CD8-positive, alpha-beta memory T cell (primary cell): ENCODE data around the gene DENND4A. TPM values are rescaled to one million over a fixed set of nuclear protein-coding genes. Genes with fewer than 3 reads are reported as not detected.

Source experiments
- CTCF ChIA-PET: fragments of 350-600 bp; sonication (Branson Sonifier 250); formaldehyde crosslinking; loops from one replicate; lab custom pipeline; 2021; ENCODE audit warnings: antibody characterized with exemption; lab: Charles Lee
- POLR2A ChIA-PET: fragments of 350-600 bp; sonication (Branson Sonifier 250); formaldehyde crosslinking; loops from one replicate; lab custom pipeline; 2021; ENCODE audit warnings: antibody characterized with exemption; lab: Charles Lee
- DNase-seq, 5 donors: peaks; one replicate each; pipeline versions ENCODE4 v3.0.0 to v3.0.0-alpha.2; 2020 to 2022; ENCODE audit warnings: mixed read lengths in 1 of 5
- H3K27ac ChIP-seq: one replicate; pipeline ENCODE4 v1.7.0; 2013; ENCODE audit warnings: low read depth, mild to moderate bottlenecking, low read length, moderate library complexity
- H3K27me3 ChIP-seq: 2 replicates; pipeline ENCODE4 v1.7.0; 2013; ENCODE audit warnings: low read length, mild to moderate bottlenecking; ENCODE audit not compliant: insufficient read depth, poor library complexity, severe bottlenecking
- H3K36me3 ChIP-seq: 2 replicates; pipeline ENCODE4 v1.7.0; 2013; ENCODE audit warnings: mild to moderate bottlenecking, low read length, moderate library complexity; ENCODE audit not compliant: insufficient read depth
- H3K4me1 ChIP-seq: 2 replicates; pipeline ENCODE4 v1.7.0; 2013; ENCODE audit warnings: mild to moderate bottlenecking, low read length, moderate library complexity; ENCODE audit not compliant: insufficient read depth
- H3K4me3 ChIP-seq: 2 replicates; pipeline ENCODE4 v1.7.0; 2013; ENCODE audit warnings: mild to moderate bottlenecking, low read length
- H3K9me3 ChIP-seq: 2 replicates; pipeline ENCODE4 v1.7.0; 2013; ENCODE audit warnings: mild to moderate bottlenecking, low read length
- H3K27ac Mint-ChIP-seq, 8 donors: one replicate each; pipeline ENCODE4 v1.8.0; 2020 to 2021; ENCODE audit warnings: mixed read lengths in 8 of 8, mild to moderate bottlenecking in 6 of 8, inconsistent platforms in 3 of 8, moderate library complexity in 3 of 8
- H3K27me3 Mint-ChIP-seq, 2 donors: one replicate each; pipeline ENCODE4 v1.8.0; 2020 to 2021; ENCODE audit warnings: mixed read lengths in 2 of 2, mild to moderate bottlenecking in 1 of 2, moderate library complexity in 1 of 2
- H3K36me3 Mint-ChIP-seq, 3 donors: one replicate each; pipeline ENCODE4 v1.8.0; 2020 to 2021; ENCODE audit warnings: mixed read lengths in 3 of 3, inconsistent platforms in 1 of 3, mild to moderate bottlenecking in 1 of 3
- H3K4me1 Mint-ChIP-seq, 3 donors: one replicate each; pipeline ENCODE4 v1.8.0; 2020 to 2021; ENCODE audit warnings: mixed read lengths in 3 of 3, inconsistent platforms in 1 of 3, mild to moderate bottlenecking in 1 of 3
- H3K4me3 Mint-ChIP-seq, 7 donors: one replicate each; pipeline ENCODE4 v1.8.0; 2020 to 2021; ENCODE audit warnings: mixed read lengths in 7 of 7, mild to moderate bottlenecking in 6 of 7, moderate library complexity in 4 of 7, inconsistent platforms in 2 of 7
- H3K9me3 Mint-ChIP-seq, 5 donors: one replicate each; pipeline ENCODE4 v1.8.0; 2020 to 2022; ENCODE audit warnings: mixed read lengths in 5 of 5, mild to moderate bottlenecking in 3 of 5, moderate library complexity in 2 of 5, inconsistent platforms in 1 of 5
- polyA plus RNA-seq: library from polyadenylated mRNA; unstranded; fragments of 300-500 nt; fragmentation: Illumina TruSeq; gene quantifications from one replicate; pipeline ENCODE4 v1.2.3, GENCODE V29; 2021
- total RNA-seq, 2 experiments: library from RNA; stranded (reverse); gene quantifications; one replicate each; pipeline ENCODE4 v1.2.3, GENCODE V29; 2021

Gene DENND4A
- total and polyA plus RNA-seq, 3 experiments from 2014 or later = 21.5 to 54.3 (median 47.2) TPM

DNA sequence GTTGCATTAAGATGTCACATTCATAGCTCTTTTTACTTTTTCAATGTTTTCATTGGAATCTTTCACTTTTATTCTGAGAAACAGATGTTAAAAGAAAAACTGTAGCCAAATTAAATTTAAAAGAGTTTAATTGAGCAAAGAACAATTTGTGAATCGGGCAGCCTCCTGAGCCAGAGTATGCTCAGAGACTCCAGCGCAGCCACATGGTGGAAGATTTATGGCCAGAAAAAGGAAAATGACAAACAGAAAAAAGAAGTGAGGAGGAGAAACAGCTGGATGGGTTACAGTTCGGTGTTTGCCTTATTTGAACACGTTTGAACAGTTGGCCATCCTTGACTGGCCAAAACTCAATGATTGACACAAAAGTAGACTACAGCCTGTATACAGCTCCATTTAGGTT is 43.4 kb upstream of the DENND4A start:
- Histone ChIP-seq H3K4me1 (peaks cover 31% of the 10 kb centered on the region), H3K27ac (no peak overlapping the region), H3K27me3 (no peaks in the 10 kb centered on the region), H3K4me3 (no peak overlapping the region), H3K9me3 (no peaks in the 10 kb centered on the region), H3K36me3 (no peaks in the 10 kb centered on the region)
- ChIA-PET POLR2A (no interaction called here), CTCF (interaction anchor here (1.7 to 2.8 kb wide), 3 partner anchors 11 to 197 kb away, joined by 3 to 11 read pairs (median 6); no protein-coding TSS in a partner anchor)
- H3K4me3 Mint-ChIP-seq = peak overlapping the region in 1 of 7 donors; percentile 36
- no peaks in the 10 kb centered on the region for H3K9me3 Mint-ChIP-seq
- DNase-seq = no peak
- no peaks in the 10 kb centered on the region for H3K36me3 Mint-ChIP-seq
- peak overlapping the region in 3 of 8 donors; percentile 79 to 90 (median 79) for H3K27ac Mint-ChIP-seq
- no peaks in the 10 kb centered on the region for H3K27me3 Mint-ChIP-seq
- peaks cover 32 to 42% (median 39%) of the 10 kb centered on the region in 3 donors for H3K4me1 Mint-ChIP-seq

DNA sequence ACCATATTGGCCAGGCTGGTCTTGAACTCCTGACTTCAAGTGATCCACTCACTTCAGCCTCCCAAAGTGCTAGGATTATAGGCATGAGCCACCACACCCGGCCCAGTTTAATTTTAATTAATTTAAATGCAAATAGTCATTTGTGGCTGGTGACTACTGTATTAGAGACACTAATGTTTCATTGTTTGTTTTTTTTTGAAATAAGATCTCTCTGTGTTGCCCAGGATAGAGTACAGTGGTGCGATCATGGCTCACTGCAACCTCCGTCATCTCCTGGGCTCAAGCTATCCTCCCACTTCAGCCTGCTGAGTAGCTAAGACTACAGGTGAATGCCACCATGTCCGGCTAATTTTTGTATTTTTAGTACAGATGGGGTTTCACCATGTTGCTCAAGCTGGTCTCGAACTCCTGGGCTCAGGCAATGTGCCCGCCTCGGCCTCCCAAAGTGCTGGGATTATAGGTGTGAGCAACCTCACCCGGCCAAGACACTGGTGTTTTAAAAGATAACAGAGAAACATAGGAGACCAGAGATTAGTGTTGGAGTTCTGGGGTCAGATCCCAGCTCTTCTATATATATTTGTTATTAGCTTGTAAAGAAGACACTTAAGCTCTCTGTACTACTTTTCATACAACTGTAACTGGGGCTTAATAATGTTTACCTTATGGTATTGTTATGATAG is 42.6 kb upstream of the DENND4A start:
- peaks cover 31% of the 10 kb centered on the region for H3K4me1 ChIP-seq
- CTCF ChIA-PET = interaction anchor here (1.7 to 2.5 kb wide), 4 partner anchors 10 to 192 kb away, joined by 3 to 13 read pairs (median 6); partner anchors contain the start of gene DENND4A

DNA sequence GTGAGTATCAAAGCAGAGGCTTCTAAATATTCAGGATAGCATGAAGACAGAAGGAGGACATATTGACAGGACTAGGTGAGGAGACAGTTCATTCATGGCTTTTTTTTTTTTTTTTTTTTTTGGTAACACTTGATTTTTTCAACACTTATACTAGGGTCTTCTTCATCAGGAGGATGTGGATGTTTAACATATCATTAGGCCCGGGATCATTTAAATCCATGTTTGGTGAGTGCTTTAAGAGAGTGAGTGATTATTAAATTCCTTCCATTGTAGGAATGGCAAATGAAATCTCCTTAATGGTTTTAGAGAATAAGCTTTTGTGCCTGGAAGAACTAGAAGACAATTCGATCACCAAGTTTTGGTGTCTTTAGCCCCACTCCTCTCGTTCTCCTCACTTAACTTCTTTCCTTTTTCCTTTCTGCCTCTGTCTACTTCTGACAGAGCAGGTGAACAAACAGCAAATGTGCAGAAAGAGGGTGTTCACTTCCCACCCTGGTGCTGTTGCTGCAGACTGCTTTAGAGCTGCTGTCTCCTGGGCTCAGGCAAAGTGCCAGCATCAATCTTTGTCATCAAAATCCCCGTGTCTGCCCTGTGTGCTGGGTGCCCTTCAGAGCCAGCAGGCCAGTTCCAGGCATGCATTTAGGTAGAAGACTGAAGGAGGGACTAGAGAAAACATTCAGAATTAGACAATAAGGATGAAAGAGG is 41.6 kb upstream of the DENND4A start:
- DNase-seq = no peak
- no peaks in the 10 kb centered on the region for H3K27me3 ChIP-seq
- Mint-ChIP-seq H3K27me3 (no peaks in the 10 kb centered on the region), H3K9me3 (no peaks in the 10 kb centered on the region), H3K27ac (peak overlapping the region; percentile 78 to 100 (median 96)), H3K36me3 (no peaks in the 10 kb centered on the region), H3K4me3 (peak overlapping the region; percentile 14 to 89 (median 82)), H3K4me1 (peaks cover 43 to 54% (median 49%) of the 10 kb centered on the region in 3 donors)
- H3K27ac ChIP-seq = peak overlapping the region; percentile 71
- peak overlapping the region; percentile 28 for H3K4me3 ChIP-seq
- POLR2A ChIA-PET = interaction anchor here (1.0 to 1.9 kb wide), 2 partner anchors 35 to 42 kb away, joined by 5 to 17 read pairs; partner anchors contain the start of genes DENND4A and RAB11A
- no peaks in the 10 kb centered on the region for H3K9me3 ChIP-seq
- CTCF ChIA-PET = interaction anchor here (1.6 to 2.5 kb wide), 3 partner anchors 42 to 191 kb away, joined by 5 to 13 read pairs (median 6); partner anchors contain the start of gene DENND4A
- H3K36me3 ChIP-seq = no peaks in the 10 kb centered on the region
- peaks cover 41% of the 10 kb centered on the region for H3K4me1 ChIP-seq

More for the DNA sequence above, 42.6 kb upstream of the DENND4A start:
- Mint-ChIP-seq H3K4me1 (peaks cover 33 to 44% (median 40%) of the 10 kb centered on the region in 3 donors), H3K9me3 (no peaks in the 10 kb centered on the region), H3K27ac (peak overlapping the region in 7 of 8 donors; percentile 12 to 100 (median 96)), H3K36me3 (no peaks in the 10 kb centered on the region), H3K4me3 (no peak overlapping the region), H3K27me3 (no peaks in the 10 kb centered on the region)
- H3K4me3 ChIP-seq = no peak overlapping the region
- H3K27me3 ChIP-seq = no peaks in the 10 kb centered on the region
- no peak for DNase-seq
- H3K36me3 ChIP-seq = no peaks in the 10 kb centered on the region
- no peak overlapping the region for H3K27ac ChIP-seq
- POLR2A ChIA-PET = no interaction called here
- H3K9me3 ChIP-seq = no peaks in the 10 kb centered on the region

DNA sequence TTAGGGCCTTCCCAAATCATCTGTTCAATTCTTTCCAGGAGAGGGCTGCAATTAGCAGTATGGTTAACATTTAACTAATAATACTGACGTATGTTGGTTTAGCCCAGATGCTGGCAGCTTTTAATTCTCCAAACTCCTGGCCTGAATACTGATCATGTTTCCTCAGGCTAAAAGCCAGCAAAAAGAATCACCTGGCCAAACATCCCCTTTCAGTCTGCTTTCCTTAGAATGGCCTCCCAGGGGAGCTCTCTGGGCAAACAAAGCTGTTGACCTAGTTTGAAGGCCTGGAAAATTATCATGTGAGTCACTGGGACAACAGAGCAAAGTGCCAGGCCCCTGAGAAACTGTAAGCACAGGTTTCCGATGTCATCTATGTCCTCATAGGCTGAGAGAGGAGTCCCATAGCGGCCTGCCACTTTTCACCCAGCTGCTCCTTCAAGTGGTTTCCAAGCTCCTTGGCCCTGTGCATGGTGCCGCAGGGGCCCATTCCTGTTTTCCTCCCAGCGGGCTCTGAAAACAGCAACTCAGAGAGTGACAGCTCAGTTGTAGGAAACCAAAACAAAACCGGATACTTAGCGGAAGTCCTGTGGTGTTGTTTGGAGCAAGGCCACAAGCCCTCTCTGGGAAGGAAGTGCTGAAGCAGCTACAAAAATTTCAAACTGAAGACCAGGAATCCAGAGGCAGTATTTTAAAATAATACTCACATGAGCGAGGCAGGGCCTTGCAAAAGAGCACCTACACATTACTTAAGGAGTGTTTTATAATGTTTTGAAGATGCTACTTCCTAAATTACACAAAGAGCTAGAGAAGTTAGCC is 40.7 kb upstream of the DENND4A start:
- peak; percentile 34 to 68 (median 61) for DNase-seq
- Mint-ChIP-seq H3K4me1 (peaks cover 51 to 62% (median 58%) of the 10 kb centered on the region in 3 donors), H3K4me3 (peak overlapping the region; percentile 14 to 89 (median 82)), H3K27me3 (no peaks in the 10 kb centered on the region), H3K27ac (peak overlapping the region; percentile 78 to 100 (median 96)), H3K36me3 (peaks cover 0 to 5% (median 0%) of the 10 kb centered on the region in 3 donors), H3K9me3 (no peaks in the 10 kb centered on the region)
- Histone ChIP-seq H3K4me3 (peak overlapping the region; percentile 35), H3K9me3 (no peaks in the 10 kb centered on the region), H3K36me3 (no peaks in the 10 kb centered on the region), H3K4me1 (peaks cover 50% of the 10 kb centered on the region), H3K27ac (peak overlapping the region; percentile 71), H3K27me3 (no peaks in the 10 kb centered on the region)
- CTCF ChIA-PET = interaction anchor here (0.7 to 2.5 kb wide), 9 partner anchors 8 to 195 kb away, joined by 3 to 13 read pairs (median 5); partner anchors contain the start of gene DENND4A
- POLR2A ChIA-PET = interaction anchor here (0.5 to 1.9 kb wide), 4 partner anchors 17 to 97 kb away, joined by 3 to 17 read pairs (median 8); partner anchors contain the start of genes DENND4A and RAB11A

DNA sequence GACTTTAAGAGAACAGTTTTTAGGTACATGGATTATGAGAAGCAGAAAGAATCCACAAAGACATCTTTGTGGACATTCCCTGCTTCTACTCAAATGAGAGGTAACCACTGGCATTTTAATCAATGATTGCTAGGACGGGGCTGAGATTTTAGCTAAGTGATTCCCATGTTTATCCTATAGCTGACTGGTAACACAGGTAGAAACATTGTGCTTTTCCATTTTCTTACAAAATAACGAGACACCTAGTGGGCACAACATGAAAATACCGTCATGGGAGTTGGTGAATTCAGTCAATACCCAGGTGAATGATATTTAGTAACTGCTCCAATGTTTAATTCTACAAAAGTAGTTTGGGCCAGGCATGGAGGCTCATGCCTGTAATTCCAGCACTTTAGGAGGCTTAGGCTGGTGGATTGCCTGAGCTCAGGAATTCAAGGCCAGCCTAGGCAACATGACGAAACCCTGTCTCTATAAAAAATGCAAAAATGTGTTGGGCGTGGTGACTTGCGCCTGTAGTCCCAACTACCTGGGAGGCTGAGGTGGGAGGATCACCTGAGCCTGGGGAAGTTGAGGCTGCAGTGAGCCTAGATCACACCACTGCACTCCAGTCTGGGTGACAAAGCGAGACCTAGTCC is 37.2 kb upstream of the DENND4A start:
- Mint-ChIP-seq H3K9me3 (no peaks in the 10 kb centered on the region), H3K27me3 (no peaks in the 10 kb centered on the region), H3K36me3 (peaks cover 0 to 5% (median 0%) of the 10 kb centered on the region in 3 donors), H3K4me1 (peaks cover 59 to 64% (median 63%) of the 10 kb centered on the region in 3 donors), H3K27ac (peak overlapping the region; percentile 90 to 98 (median 95)), H3K4me3 (peak overlapping the region; percentile 17 to 72 (median 57))
- H3K36me3 ChIP-seq = no peaks in the 10 kb centered on the region
- no peaks in the 10 kb centered on the region for H3K9me3 ChIP-seq
- peak in 2 of 5 donors; percentile 48 to 65 for DNase-seq
- ChIA-PET CTCF (interaction anchor here (0.7 to 1.9 kb wide), 17 partner anchors 11 to 129 kb away, joined by 3 to 20 read pairs (median 4); partner anchors contain the start of genes DENND4A and RAB11A), POLR2A (interaction anchor here (0.7 to 1.9 kb wide), 3 partner anchors 22 to 58 kb away, joined by 3 to 19 read pairs (median 4); partner anchors contain the start of gene DENND4A)
- peak overlapping the region; percentile 39 for H3K4me3 ChIP-seq
- peak overlapping the region; percentile 57 for H3K27ac ChIP-seq
- H3K27me3 ChIP-seq = no peaks in the 10 kb centered on the region
- H3K4me1 ChIP-seq = peaks cover 60% of the 10 kb centered on the region

DNA sequence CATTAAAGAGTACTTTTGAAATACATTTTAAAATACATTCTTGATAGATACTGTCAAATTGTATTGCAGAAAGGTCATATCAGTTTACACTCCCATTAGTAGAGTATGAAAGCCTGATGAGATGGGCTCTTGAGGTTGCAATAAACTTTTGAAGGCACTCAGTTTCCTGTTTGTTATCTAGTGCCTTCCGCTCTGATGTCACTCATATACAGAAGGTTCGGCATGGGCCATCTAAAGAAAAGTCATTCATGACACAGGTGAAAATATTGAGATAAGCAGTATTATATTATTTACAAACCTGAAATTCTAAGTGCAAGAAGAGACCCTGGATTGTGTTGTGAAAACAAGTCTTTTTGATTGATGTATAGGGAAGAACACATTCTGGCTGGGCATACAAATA is 36.5 kb upstream of the DENND4A start:
- peak overlapping the region; percentile 90 to 98 (median 95) for H3K27ac Mint-ChIP-seq
- Histone ChIP-seq H3K36me3 (no peaks in the 10 kb centered on the region), H3K4me1 (peaks cover 60% of the 10 kb centered on the region), H3K27me3 (no peaks in the 10 kb centered on the region), H3K9me3 (no peaks in the 10 kb centered on the region), H3K4me3 (peak overlapping the region; percentile 39), H3K27ac (peak overlapping the region; percentile 57)
- no peaks in the 10 kb centered on the region for H3K27me3 Mint-ChIP-seq
- H3K4me1 Mint-ChIP-seq = peaks cover 54 to 63% (median 62%) of the 10 kb centered on the region in 3 donors
- peaks cover 0 to 5% (median 0%) of the 10 kb centered on the region in 3 donors for H3K36me3 Mint-ChIP-seq
- DNase-seq = peak in 4 of 5 donors; percentile 14 to 76 (median 62)
- H3K9me3 Mint-ChIP-seq = no peaks in the 10 kb centered on the region
- H3K4me3 Mint-ChIP-seq = peak overlapping the region; percentile 17 to 72 (median 57)
- ChIA-PET POLR2A (interaction anchor here (0.7 to 1.9 kb wide), 3 partner anchors 22 to 57 kb away, joined by 3 to 19 read pairs (median 4); partner anchors contain the start of gene DENND4A), CTCF (interaction anchor here (0.7 to 1.9 kb wide), 16 partner anchors 10 to 128 kb away, joined by 3 to 20 read pairs (median 4); partner anchors contain the start of genes DENND4A and RAB11A)
